ENCODE results near the gene CDH23. TPM values are rescaled to one million over a fixed set of nuclear protein-coding genes. Genes with fewer than 3 reads are reported as not detected.
A peak's percentile ranks its signal among the peaks of the same experiment; 100 is the strongest.

The CDH23 gene
- total RNA-seq, 2 donors from 2014 or later: 1.7 to 11.2 TPM

DNA sequence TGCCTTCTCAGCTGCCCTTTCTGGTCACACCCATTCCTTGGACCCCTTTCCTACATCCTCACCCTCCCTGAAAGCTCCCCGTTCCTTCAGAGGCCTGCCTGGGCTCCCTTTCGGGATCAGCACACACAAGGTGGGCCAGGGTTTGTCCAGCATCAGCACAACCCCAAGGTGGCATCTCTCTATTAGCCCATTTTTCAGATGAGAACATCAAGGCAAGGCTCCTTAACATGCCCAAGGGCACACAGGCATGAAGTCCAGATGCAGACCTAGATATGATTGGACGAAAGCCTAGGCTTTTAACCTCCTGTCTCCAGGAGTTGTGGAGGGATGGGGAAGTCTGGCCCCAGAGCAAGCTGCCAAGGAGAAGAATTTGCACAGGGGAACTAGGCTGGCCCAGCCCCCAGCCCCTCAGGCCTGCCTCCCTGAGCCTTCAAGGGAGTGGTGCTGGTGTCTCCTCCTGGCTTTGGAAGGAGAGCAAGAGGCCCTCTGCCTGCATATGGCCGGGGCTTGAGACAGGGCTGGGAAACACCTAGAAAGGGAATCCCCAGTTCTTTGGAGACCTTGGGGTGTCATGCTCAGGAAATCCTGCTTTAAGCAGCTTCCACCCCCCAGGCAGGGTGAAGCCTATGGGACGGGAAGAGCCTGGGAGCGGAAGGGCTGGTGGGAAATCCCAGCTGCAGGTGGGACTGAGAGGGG lies 385.6 kb downstream of the CDH23 start:
- Mint-ChIP-seq H3K27ac (no peak overlapping the region), H3K36me3 (peaks cover 4% of the 10 kb centered on the region in 2 donors), H3K9me3 (peaks cover 0 to 4% of the 10 kb centered on the region in 2 donors)
- ATAC-seq: no peak
- no peak for DNase-seq (ENCODE audit: low spot score in 2 of 2)

GRCh38 chr10:71782917-71783490 lies 386.3 kb downstream of the CDH23 start:
- DNase-seq (ENCODE audit: low spot score in 2 of 2) (no peak), ATAC-seq (no peak)
- Mint-ChIP-seq H3K9me3 (no peaks in the 10 kb centered on the region), H3K27ac (peak overlapping the region; percentile 17 to 18), H3K36me3 (no peaks in the 10 kb centered on the region)

GRCh38 chr10:71783917-71784678 lies 387.4 kb downstream of the CDH23 start:
- ATAC-seq (no peak), DNase-seq (ENCODE audit: low spot score in 2 of 2) (no peak)
- Mint-ChIP-seq H3K36me3 (no peaks in the 10 kb centered on the region), H3K9me3 (no peaks in the 10 kb centered on the region), H3K27ac (peak overlapping the region in 1 of 2 donors; percentile 17)

DNA sequence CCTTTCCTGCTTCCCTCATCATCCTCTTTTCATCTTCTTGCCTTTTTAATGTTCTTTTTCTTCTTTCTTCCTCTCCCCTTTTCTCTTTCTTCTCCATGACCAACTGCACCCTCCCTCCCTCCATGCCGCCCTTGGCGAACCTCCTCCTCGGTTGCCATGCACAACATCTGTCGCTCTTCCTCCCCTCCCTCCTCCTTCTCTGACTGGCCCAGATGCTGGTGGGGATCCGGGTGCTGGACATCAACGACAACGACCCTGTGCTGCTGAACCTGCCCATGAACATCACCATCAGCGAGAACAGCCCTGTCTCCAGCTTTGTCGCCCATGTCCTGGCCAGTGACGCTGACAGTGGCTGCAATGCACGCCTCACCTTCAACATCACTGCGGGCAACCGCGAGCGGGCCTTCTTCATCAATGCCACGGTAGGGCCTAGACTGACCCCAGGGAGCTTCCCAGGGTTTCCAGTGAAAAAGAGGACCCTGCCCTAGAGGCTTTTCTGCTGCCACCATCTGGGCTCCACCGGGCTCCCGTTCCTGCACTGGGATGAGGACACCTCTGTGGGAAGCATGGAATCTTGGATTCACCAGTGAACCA lies 388.1 kb downstream of the CDH23 start:
- H3K27ac Mint-ChIP-seq: no peak overlapping the region
- ATAC-seq (no peak), DNase-seq (ENCODE audit: low spot score in 2 of 2) (no peak)
- H3K36me3 Mint-ChIP-seq: no peaks in the 10 kb centered on the region
- H3K9me3 Mint-ChIP-seq: no peaks in the 10 kb centered on the region

DNA sequence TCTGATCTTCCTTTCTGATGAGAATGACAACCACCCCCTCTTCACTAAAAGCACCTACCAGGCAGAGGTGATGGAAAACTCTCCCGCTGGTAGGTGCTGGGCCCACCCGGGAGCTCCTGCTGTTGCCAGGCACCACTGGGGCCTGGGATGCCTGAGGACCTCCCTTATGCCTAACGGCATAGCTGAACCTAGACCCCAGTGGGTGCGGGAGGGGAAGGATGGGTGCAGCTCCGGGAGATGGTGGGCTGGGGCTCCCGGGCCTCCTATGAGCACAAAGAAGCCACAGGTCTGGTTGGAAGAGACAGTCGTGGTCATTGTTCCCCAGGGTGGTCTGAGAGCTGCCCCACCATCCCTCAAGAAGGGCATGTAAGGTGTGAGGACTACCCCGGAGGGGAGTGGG lies 392.2 kb downstream of the CDH23 start:
- Mint-ChIP-seq H3K27ac (no peak overlapping the region), H3K9me3 (no peaks in the 10 kb centered on the region), H3K36me3 (no peaks in the 10 kb centered on the region)
- no peak for ATAC-seq
- no peak for DNase-seq (ENCODE audit: low spot score in 2 of 2)

- no peaks in the 10 kb centered on the region for H3K9me3 Mint-ChIP-seq
- H3K36me3 Mint-ChIP-seq: no peaks in the 10 kb centered on the region
- no peak for ATAC-seq
- DNase-seq (ENCODE audit: low spot score in 2 of 2): no peak
- H3K27ac Mint-ChIP-seq: no peak overlapping the region
Measured at GRCh38 chr10:71789871-71790270, 393.2 kb downstream of the CDH23 start.

DNA sequence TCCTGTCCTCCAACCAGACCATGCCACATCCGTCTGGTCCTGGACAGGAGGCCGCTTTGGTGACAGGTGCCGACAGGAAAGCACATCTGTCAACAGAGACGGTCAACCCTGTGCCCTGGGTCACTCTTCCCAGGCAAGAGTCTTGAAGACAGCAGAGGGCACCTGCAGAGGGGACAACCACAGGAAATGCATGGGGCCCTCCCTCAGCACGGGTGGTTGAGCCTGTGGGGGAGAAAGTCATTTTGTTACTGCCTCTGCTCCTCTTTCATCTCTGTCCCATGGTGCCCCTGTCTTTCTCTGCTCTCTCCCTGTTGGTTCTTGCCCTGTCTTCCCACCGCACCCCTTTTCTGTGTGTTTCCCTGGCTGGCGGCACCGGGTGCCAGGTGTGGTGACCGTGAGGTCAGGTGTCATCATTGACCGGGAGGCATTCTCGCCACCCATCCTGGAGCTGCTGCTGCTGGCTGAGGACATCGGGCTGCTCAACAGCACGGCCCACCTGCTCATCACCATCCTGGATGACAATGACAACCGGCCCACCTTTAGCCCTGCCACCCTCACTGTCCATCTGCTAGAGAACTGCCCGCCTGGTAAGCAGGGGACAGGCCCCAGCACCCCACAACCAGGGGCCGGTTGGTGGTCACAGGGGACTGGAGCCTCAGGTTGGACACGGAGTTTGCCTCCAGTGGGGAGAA lies 394.2 kb downstream of the CDH23 start:
- ATAC-seq (peak; percentile 77 to 94), DNase-seq (ENCODE audit: low spot score in 2 of 2) (no peak)
- no peaks in the 10 kb centered on the region for H3K9me3 Mint-ChIP-seq
- H3K27ac Mint-ChIP-seq: no peak overlapping the region
- no peaks in the 10 kb centered on the region for H3K36me3 Mint-ChIP-seq

DNA sequence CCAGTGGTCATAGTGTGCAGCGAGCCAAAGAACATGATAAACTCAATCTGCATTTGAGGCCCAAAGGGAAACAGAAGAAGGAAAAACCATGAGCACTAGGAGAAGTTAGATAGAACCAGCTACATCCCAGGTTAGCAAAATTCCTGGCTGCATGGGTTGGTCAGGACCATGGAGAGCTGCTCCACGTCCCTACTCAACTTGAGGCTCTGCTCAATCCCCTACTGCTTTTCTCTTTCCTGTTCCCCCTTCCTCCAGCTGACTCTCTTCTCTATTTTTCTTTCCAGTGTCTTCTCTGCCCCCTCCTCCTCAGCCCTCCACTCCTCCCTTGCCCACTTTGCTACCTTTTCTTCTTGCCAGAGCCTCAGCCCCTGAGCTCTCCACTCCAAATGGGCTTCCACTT lies 398.5 kb downstream of the CDH23 start:
- H3K36me3 Mint-ChIP-seq: no peaks in the 10 kb centered on the region
- no peak for DNase-seq (ENCODE audit: low spot score in 2 of 2)
- H3K27ac Mint-ChIP-seq: no peak overlapping the region
- no peak for ATAC-seq
- H3K9me3 Mint-ChIP-seq: no peaks in the 10 kb centered on the region

DNA sequence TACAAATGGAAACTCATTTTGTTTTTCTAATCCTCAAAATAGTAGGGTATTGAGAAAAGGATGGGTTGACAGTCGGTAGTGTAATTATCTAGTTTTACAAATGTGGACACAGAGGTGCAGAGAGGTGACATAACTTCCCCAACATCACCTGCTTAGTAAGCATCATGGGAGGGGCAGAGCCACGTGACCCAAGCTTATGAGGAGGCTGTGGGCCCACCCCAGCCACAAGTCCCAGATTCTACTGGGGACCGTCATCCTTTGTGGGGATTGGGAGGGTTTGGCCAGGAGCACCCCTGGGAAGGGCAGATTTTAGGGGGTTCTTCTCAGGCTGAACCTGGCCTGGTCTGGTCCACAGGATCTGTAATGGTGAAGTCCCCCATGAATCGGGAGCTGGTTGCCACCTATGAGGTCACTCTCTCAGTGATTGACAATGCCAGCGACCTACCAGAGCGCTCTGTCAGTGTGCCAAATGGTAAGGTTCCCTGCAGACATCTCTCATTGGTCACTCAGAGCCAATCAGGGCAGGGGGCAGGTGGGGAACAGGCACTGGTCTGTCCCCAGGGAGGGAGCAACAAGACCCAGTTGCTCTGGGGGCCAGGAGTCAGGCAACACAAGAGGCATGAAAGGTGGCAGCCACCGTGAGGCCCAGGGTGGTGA lies 400.2 kb downstream of the CDH23 start:
- DNase-seq (ENCODE audit: low spot score in 2 of 2) (no peak), ATAC-seq (peak in 1 of 2 donors; percentile 10)
- no peaks in the 10 kb centered on the region for H3K9me3 Mint-ChIP-seq
- H3K36me3 Mint-ChIP-seq: no peaks in the 10 kb centered on the region
- peak overlapping the region in 1 of 2 donors; percentile 47 for H3K27ac Mint-ChIP-seq

- ATAC-seq (peak in 1 of 2 donors; percentile 77), DNase-seq (ENCODE audit: low spot score in 2 of 2) (no peak)
- peak overlapping the region in 1 of 2 donors; percentile 47 for H3K27ac Mint-ChIP-seq
- H3K36me3 Mint-ChIP-seq: no peaks in the 10 kb centered on the region
- H3K9me3 Mint-ChIP-seq: no peaks in the 10 kb centered on the region
Measured at GRCh38 chr10:71797533-71798307, 401.0 kb downstream of the CDH23 start.

GRCh38 chr10:71798308-71798624 lies 401.5 kb downstream of the CDH23 start:
- H3K9me3 Mint-ChIP-seq: no peaks in the 10 kb centered on the region
- no peak overlapping the region for H3K27ac Mint-ChIP-seq
- ATAC-seq: no peak
- no peaks in the 10 kb centered on the region for H3K36me3 Mint-ChIP-seq
- DNase-seq (ENCODE audit: low spot score in 2 of 2): no peak

- H3K9me3 Mint-ChIP-seq: no peaks in the 10 kb centered on the region
- DNase-seq (ENCODE audit: low spot score in 2 of 2) (no peak), ATAC-seq (no peak)
- peak overlapping the region in 1 of 2 donors; percentile 65 for H3K27ac Mint-ChIP-seq
- H3K36me3 Mint-ChIP-seq: no peaks in the 10 kb centered on the region
Measured at GRCh38 chr10:71799112-71799511, 402.4 kb downstream of the CDH23 start.

- Mint-ChIP-seq H3K27ac (peak overlapping the region in 1 of 2 donors; percentile 65), H3K36me3 (no peaks in the 10 kb centered on the region), H3K9me3 (no peaks in the 10 kb centered on the region)
- ATAC-seq (no peak), DNase-seq (ENCODE audit: low spot score in 2 of 2) (no peak)
Measured at GRCh38 chr10:71799608-71800453, 403.1 kb downstream of the CDH23 start.

DNA sequence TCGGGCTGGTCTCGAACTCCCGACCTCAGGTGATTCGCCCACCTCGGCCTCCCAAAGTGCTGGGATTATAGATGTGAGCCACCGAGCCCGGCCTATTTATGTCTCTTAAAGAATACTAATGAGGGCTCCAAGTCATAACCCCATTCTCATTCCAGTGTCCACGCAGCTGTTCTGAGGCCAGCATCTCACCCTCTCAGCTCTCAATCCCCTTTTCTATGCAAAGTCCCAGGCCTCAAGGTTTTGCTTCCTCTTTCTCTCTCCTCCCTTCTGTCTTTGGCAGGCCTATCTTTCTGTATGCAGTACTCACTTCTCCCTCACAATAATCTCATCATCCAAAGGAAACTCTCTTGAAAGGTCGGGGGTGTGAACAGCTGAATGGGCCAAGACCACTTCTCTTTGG lies 404.6 kb downstream of the CDH23 start:
- no peak for ATAC-seq
- no peaks in the 10 kb centered on the region for H3K9me3 Mint-ChIP-seq

GRCh38 chr10:71802235-71802634 lies 405.5 kb downstream of the CDH23 start:
- ATAC-seq: no peak
- H3K36me3 Mint-ChIP-seq: no peaks in the 10 kb centered on the region
- no peaks in the 10 kb centered on the region for H3K9me3 Mint-ChIP-seq
- no peak for DNase-seq (ENCODE audit: low spot score in 2 of 2)
- H3K27ac Mint-ChIP-seq: peak overlapping the region in 1 of 2 donors; percentile 79

More for the DNA sequence above, 404.6 kb downstream of the CDH23 start:
- no peak for DNase-seq (ENCODE audit: low spot score in 2 of 2)
- H3K36me3 Mint-ChIP-seq: no peaks in the 10 kb centered on the region
- no peak overlapping the region for H3K27ac Mint-ChIP-seq
